ENCODE measurements around the gene HMX2.

Gene HMX2

DNA sequence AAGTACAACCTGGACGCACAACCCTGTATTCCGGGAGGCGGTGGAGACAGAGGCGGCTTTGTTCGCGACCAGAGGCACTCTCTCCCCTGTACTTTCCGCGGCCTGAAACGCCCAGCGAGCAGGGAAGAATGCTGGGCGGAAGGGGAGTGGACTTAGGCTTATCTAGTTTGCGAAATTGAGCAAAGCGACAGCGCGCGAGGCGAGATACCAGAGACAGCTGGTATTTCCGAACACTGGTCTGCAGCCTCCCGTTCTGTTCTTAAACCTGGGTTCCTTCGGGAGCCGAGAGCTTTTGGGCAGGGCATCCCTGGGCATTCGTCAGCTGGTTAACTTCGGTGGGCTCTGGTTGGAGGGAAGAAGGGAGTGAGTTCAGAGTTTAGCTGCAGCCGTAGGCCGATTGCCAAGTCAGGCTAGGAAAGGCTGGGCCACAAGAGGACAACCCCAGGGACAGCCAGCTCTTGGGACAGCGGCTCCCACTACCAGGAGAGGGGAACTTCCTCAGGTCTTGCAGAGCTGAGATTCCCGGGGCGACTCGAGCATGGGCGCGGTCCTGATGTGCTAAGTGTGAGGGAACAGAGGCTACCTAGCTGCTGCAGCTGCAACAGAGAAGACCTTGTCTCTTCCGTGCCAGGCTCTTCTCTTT, 8.3 kb upstream of the HMX2 start:
- TF ChIP-seq CTCF (IDR thresholded peaks at IDR 0.05; ENCODE audit: insufficient read depth, low read depth, low read length, missing control alignments), result no peak
- H3K4me3 ChIP-seq (ENCODE audit: low read length), result no peak overlapping the region
- no peak for DNase-seq (ENCODE audit: low read depth)

- no peak for TF ChIP-seq CTCF (IDR thresholded peaks at IDR 0.05; ENCODE audit: insufficient read depth, low read depth, low read length, missing control alignments)
- H3K4me3 ChIP-seq (ENCODE audit: low read length), result no peak overlapping the region
- DNase-seq (ENCODE audit: low read depth), result no peak
These were observed 7.6 kb upstream of the HMX2 start for GRCh38 chr10:123140164-123140982.

DNA sequence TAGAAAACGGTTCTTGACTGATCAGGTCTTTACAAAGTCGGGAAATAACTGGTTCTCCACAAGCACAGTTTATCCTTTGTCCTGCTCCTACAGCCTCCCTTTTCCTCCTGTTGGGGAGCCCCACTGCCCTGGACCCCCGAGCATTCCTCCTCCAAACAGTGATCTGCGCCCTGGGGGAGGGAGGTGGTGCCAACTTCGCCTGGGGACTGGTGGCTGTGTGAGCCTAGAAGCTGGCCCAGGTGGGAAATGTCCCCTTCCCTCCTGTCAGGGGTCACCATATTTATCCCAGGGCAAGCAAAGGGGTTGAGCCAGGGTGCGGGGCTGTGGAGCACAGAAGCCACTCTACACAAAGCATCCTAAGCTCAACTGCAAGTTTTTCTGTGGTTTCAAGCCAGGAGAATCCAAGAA, 6.9 kb upstream of the HMX2 start:
- DNase-seq (ENCODE audit: low read depth), result no peak
- TF ChIP-seq CTCF (IDR thresholded peaks at IDR 0.05; ENCODE audit: insufficient read depth, low read depth, low read length, missing control alignments), result no peak
- H3K4me3 ChIP-seq (ENCODE audit: low read length), result no peak overlapping the region

DNA sequence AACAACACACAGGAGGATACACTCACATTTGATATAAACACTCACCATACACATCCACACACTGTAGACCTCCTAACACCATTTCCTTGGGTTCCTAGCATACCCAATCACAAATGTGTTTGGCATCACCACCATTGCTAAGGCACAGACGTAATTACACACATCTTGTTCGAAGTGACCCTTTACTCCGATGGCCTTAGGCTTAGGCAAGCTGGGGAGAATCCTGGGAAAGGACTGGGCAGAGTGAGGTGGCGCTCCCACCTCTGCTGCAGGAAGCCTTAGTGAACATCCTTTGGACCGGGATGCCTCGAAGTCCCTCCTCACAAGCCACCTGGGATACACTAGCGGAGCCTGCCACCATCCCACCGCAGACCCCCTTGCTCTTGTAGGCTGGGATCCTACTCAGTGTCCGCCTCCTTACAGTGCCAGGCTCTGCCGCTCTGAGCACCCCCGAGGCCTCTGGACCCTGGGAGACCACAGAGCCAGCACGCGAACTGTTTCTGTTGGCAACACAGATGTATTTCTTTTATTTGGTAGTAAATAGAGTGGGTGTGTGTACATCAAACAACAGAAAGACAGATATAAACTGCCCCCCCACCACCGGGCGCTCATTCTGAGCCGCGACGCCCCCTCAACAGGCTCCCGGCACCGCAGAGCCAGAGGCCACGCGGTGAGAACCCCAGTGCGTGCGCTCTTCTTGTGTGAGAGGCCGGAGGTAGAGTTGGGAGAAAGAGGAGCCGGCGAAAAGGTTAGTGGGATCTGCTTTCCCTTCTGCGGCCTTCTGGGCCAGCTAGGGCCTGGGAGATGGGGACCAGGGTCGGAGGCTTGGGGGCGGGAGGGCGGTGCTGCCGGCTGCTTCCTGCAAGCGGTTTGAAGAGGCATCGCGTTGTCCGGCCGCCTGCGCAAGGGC, 5.9 kb upstream of the HMX2 start:
- TF ChIP-seq CTCF (IDR thresholded peaks at IDR 0.05; ENCODE audit: insufficient read depth, low read depth, low read length, missing control alignments), result no peak
- H3K4me3 ChIP-seq (ENCODE audit: low read length), result no peak overlapping the region
- DNase-seq (ENCODE audit: low read depth), result no peak

- no peak overlapping the region for H3K4me3 ChIP-seq (ENCODE audit: low read length)
- TF ChIP-seq CTCF (IDR thresholded peaks at IDR 0.05; ENCODE audit: insufficient read depth, low read depth, low read length, missing control alignments), result no peak
- no peak for DNase-seq (ENCODE audit: low read depth)
These were observed 5.2 kb upstream of the HMX2 start for GRCh38 chr10:123142701-123143161.

DNA sequence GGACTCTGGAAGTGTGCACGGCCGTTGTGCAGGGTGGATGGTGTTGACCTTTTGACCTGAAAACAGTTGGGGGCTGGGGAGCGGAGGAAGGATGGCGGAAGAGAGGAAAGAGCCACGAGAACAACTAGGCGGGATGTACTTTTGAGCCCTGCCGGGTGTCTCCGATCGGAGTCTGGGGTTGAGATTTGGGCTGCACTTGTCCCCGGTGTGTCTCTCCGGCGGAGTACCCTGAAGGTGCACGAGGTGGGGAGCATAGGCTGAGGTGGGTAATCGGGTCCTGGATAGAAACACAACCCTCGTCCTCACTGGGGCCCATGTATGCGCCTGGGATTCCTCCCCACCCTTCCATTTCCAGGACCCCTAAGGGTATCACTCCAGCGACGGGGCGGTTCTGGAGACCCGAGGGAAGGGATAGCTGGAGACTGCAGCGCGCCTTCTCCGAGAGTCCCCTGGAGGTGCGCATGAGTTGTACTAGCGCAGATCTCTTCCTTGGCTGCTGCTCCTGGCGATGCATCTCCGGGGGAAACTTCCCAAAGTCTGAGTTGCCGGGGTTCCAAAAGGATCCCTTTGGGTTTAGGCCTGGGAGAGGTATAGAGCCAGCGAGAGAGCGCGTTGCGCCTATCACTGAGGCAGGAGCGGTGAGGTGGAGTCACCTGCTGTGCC, 4.6 kb upstream of the HMX2 start:
- TF ChIP-seq CTCF (IDR thresholded peaks at IDR 0.05; ENCODE audit: insufficient read depth, low read depth, low read length, missing control alignments), result no peak
- no peak overlapping the region for H3K4me3 ChIP-seq (ENCODE audit: low read length)
- DNase-seq (ENCODE audit: low read depth), result no peak

Data from epithelial cell of esophagus (primary cell).